Embryonic facial prominence (tissue), 1 donor: ENCODE data around the gene EPN3.

Experiments
- DNase-seq: peaks from one replicate; pipeline ENCODE4 v3.0.0-alpha.2; 2016; ENCODE audit errors: extremely low spot score

The EPN3 gene

GRCh38 chr17:50508573-50509460 lies 23.7 kb upstream of the EPN3 start:
- no peak for DNase-seq

GRCh38 chr17:50511058-50511457 lies 21.5 kb upstream of the EPN3 start:
- no peak for DNase-seq

GRCh38 chr17:50513495-50513894 lies 19.0 kb upstream of the EPN3 start:
- DNase-seq: no peak

GRCh38 chr17:50514388-50514787 lies 18.1 kb upstream of the EPN3 start:
- no peak for DNase-seq

- no peak for DNase-seq
These were observed 17.4 kb upstream of the EPN3 start for GRCh38 chr17:50514936-50515702.

GRCh38 chr17:50517011-50517410 lies 15.5 kb upstream of the EPN3 start:
- no peak for DNase-seq

- no peak for DNase-seq
These were observed 14.8 kb upstream of the EPN3 start for GRCh38 chr17:50517504-50518383.

GRCh38 chr17:50518384-50519023 lies 14.0 kb upstream of the EPN3 start:
- DNase-seq: no peak

GRCh38 chr17:50519141-50519834 lies 13.2 kb upstream of the EPN3 start:
- no peak for DNase-seq

- DNase-seq: no peak
These were observed 12.1 kb upstream of the EPN3 start for GRCh38 chr17:50520483-50520882.

GRCh38 chr17:50521514-50521913 lies 11.0 kb upstream of the EPN3 start:
- DNase-seq: no peak

- DNase-seq: no peak
These were observed 9.8 kb upstream of the EPN3 start for GRCh38 chr17:50522766-50523165.

GRCh38 chr17:50523208-50523607 lies 9.3 kb upstream of the EPN3 start:
- DNase-seq: no peak

- DNase-seq: no peak
These were observed 7.7 kb upstream of the EPN3 start for GRCh38 chr17:50524838-50525237.

GRCh38 chr17:50527155-50527762 lies 5.3 kb upstream of the EPN3 start:
- no peak for DNase-seq

- no peak for DNase-seq
These were observed 4.5 kb upstream of the EPN3 start for GRCh38 chr17:50527949-50528474.

- DNase-seq: no peak
These were observed 2.7 kb upstream of the EPN3 start for GRCh38 chr17:50529849-50530248.

- DNase-seq: no peak
These were observed 1.0 kb upstream of the EPN3 start for GRCh38 chr17:50531428-50532025.

GRCh38 chr17:50533185-50533584 lies 650 bp downstream of the EPN3 start:
- DNase-seq: no peak

GRCh38 chr17:50533720-50534148 lies 1.2 kb downstream of the EPN3 start:
- DNase-seq: no peak
